OCI-LY7 (cell line): ENCODE data around the gene GOLT1A. TPM values are rescaled to one million over a fixed set of nuclear protein-coding genes. Genes with fewer than 3 reads are reported as not detected.

ENCODE experiments used
- BruUV-seq: library from RNA; stranded (reverse); fragments of 400-500 nt; replicated peaks from 2 replicates; lab custom pipeline; 2021; lab: Mats Ljungman, UMichigan
- CTCF ChIA-PET: fragments of 300-600 bp; sonication (Branson Sonifier 250); formaldehyde crosslinking; loops from one replicate; lab custom pipeline; 2022; ENCODE audit warnings: antibody characterized with exemption; ENCODE audit not compliant: unreplicated experiment; lab: Charles Lee
- POLR2A ChIA-PET: fragments of 300-600 bp; sonication (Branson Sonifier 250); formaldehyde crosslinking; loops from one replicate; lab custom pipeline; 2022; ENCODE audit warnings: antibody characterized with exemption; lab: Charles Lee
- DNase-seq: peaks from one replicate; pipeline ENCODE4 v3.0.0-alpha.2; 2015; ENCODE audit warnings: low spot score
- H2AFZ ChIP-seq: fragments of 200-600 bp; sonication (generic), shearing (Covaris generic); 2 replicates; pipeline ENCODE4 v1.6.1; 2014; ENCODE audit warnings: mild to moderate bottlenecking, antibody characterized with exemption, low read length, moderate library complexity
- H3K27ac ChIP-seq: fragments of 200-600 bp; sonication (generic); 2 replicates; pipeline ENCODE4 v1.5.1; 2014; ENCODE audit warnings: mixed run types, low read depth, mild to moderate bottlenecking, moderate library complexity, low read length, inconsistent platforms; ENCODE audit not compliant: poor library complexity, severe bottlenecking
- H3K36me3 ChIP-seq: fragments of 200-600 bp; sonication (generic); 2 replicates; pipeline ENCODE4 v1.6.1; 2014; ENCODE audit warnings: mild to moderate bottlenecking, antibody characterized with exemption, low read length, moderate library complexity, mixed read lengths; ENCODE audit not compliant: insufficient read depth
- H3K4me1 ChIP-seq: fragments of 200-600 bp; sonication (generic); 2 replicates; pipeline ENCODE4 v1.5.1; 2014; ENCODE audit warnings: mild to moderate bottlenecking, low read length; ENCODE audit not compliant: insufficient read depth, poor library complexity, severe bottlenecking
- H3K4me2 ChIP-seq: fragments of 200-600 bp; sonication (generic); 2 replicates; pipeline ENCODE4 v1.6.1; 2014; ENCODE audit warnings: mild to moderate bottlenecking, low read length
- H3K4me3 ChIP-seq: fragments of 200-600 bp; sonication (generic); 2 replicates; pipeline ENCODE4 v1.5.1; 2014; ENCODE audit warnings: mild to moderate bottlenecking, low read depth, low read length; ENCODE audit not compliant: poor library complexity, severe bottlenecking
- H3K79me2 ChIP-seq: fragments of 200-600 bp; sonication (generic); 2 replicates; pipeline ENCODE4 v1.6.1; 2016; ENCODE audit warnings: low read depth, mild to moderate bottlenecking, low read length, moderate library complexity, mixed read lengths; ENCODE audit not compliant: insufficient read depth
- H3K9me2 ChIP-seq: fragments of 200-600 bp; sonication (generic); 2 replicates; pipeline ENCODE4 v1.6.1; 2016; ENCODE audit warnings: mild to moderate bottlenecking, low read length, mixed read lengths; ENCODE audit not compliant: insufficient read depth
- H3K9me3 ChIP-seq: fragments of 200-600 bp; sonication (generic); 2 replicates; pipeline ENCODE4 v1.6.1; 2014; ENCODE audit warnings: mild to moderate bottlenecking, mixed run types, low read length, mixed read lengths
- H4K20me1 ChIP-seq: fragments of 200-600 bp; sonication (generic); 2 replicates; pipeline ENCODE4 v1.6.1; 2014; ENCODE audit warnings: mild to moderate bottlenecking, antibody characterized with exemption, low read length, moderate library complexity, mixed read lengths; ENCODE audit not compliant: insufficient read depth
- EZH2phosphoT487 ChIP-seq: fragments of 200-600 bp; sonication (generic); IDR thresholded peaks from 2 replicates; pipeline ENCODE4 v1.6.1; 2018; ENCODE audit warnings: low read depth, borderline replicate concordance, mild to moderate bottlenecking, mixed run types, antibody characterized with exemption, low read length, moderate library complexity, mixed read lengths
- intact Hi-C: fragments of 100-400 bp; cut with micrococcal nuclease; formaldehyde crosslinking; loops from one replicate; pipeline ENCODE4 v1.10.0; 2022; ENCODE audit not compliant: unreplicated experiment
- total RNA-seq, 2 experiments: library from RNA; depleted of rRNA in 1 of 2; stranded (reverse); fragments of >200 nt in 1 of 2; shearing (Covaris generic) in 1 of 2; gene quantifications; 2 replicates each; pipeline ENCODE4 v1.2.3, GENCODE V29; 2014 to 2022
- TF ChIP-seq, protein P1 (sequence below): fragments of 200-600 bp; sonication (generic); conservative IDR thresholded peaks from 2 replicates; pipeline ENCODE4 v1.5.1; 2014; ENCODE audit warnings: mild to moderate bottlenecking, antibody characterized with exemption, low read length, moderate library complexity, mixed read lengths

The GOLT1A gene
- total RNA-seq, 2 experiments from 2014 or later = not detected

DNA sequence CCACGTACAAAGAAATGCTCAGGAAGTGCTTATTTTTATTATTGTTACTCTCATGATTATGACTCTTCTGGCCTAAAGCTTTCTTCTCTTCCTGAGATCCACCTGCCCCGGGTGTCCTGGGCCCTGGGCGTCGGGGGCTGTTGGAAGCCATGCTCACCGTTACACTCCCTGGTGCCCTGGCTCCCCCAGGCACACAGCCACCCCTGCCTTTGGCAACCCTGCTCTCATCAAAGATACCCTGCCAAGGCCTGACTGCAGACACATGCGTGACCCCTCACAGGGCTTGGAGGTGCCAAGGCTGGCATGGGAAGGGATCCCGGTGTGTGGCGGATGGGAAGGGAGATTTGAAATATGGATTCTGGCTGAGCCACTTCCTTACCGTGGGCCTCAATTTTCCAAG is 14.2 kb downstream of the GOLT1A start:
- no TSS peak for BruUV-seq
- no peak overlapping the region for H3K4me3 ChIP-seq
- no peaks in the 10 kb centered on the region for H4K20me1 ChIP-seq
- no peak overlapping the region for H3K27ac ChIP-seq
- ChIA-PET POLR2A (no interaction called here), CTCF (no interaction called here)
- DNase-seq = no peak
- no peak overlapping the region for H3K4me2 ChIP-seq
- H3K79me2 ChIP-seq = no peaks in the 10 kb centered on the region
- intact Hi-C loops = no loop called here
- no peak overlapping the region for H2AFZ ChIP-seq
- H3K9me2 ChIP-seq = no peaks in the 10 kb centered on the region
- no peaks in the 10 kb centered on the region for H3K9me3 ChIP-seq
- no peaks in the 10 kb centered on the region for H3K36me3 ChIP-seq
- H3K4me1 ChIP-seq = no peaks in the 10 kb centered on the region
- TF ChIP-seq, protein P1, sequence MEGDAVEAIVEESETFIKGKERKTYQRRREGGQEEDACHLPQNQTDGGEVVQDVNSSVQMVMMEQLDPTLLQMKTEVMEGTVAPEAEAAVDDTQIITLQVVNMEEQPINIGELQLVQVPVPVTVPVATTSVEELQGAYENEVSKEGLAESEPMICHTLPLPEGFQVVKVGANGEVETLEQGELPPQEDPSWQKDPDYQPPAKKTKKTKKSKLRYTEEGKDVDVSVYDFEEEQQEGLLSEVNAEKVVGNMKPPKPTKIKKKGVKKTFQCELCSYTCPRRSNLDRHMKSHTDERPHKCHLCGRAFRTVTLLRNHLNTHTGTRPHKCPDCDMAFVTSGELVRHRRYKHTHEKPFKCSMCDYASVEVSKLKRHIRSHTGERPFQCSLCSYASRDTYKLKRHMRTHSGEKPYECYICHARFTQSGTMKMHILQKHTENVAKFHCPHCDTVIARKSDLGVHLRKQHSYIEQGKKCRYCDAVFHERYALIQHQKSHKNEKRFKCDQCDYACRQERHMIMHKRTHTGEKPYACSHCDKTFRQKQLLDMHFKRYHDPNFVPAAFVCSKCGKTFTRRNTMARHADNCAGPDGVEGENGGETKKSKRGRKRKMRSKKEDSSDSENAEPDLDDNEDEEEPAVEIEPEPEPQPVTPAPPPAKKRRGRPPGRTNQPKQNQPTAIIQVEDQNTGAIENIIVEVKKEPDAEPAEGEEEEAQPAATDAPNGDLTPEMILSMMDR = no peak
- no peak for TF ChIP-seq EZH2phosphoT487

DNA sequence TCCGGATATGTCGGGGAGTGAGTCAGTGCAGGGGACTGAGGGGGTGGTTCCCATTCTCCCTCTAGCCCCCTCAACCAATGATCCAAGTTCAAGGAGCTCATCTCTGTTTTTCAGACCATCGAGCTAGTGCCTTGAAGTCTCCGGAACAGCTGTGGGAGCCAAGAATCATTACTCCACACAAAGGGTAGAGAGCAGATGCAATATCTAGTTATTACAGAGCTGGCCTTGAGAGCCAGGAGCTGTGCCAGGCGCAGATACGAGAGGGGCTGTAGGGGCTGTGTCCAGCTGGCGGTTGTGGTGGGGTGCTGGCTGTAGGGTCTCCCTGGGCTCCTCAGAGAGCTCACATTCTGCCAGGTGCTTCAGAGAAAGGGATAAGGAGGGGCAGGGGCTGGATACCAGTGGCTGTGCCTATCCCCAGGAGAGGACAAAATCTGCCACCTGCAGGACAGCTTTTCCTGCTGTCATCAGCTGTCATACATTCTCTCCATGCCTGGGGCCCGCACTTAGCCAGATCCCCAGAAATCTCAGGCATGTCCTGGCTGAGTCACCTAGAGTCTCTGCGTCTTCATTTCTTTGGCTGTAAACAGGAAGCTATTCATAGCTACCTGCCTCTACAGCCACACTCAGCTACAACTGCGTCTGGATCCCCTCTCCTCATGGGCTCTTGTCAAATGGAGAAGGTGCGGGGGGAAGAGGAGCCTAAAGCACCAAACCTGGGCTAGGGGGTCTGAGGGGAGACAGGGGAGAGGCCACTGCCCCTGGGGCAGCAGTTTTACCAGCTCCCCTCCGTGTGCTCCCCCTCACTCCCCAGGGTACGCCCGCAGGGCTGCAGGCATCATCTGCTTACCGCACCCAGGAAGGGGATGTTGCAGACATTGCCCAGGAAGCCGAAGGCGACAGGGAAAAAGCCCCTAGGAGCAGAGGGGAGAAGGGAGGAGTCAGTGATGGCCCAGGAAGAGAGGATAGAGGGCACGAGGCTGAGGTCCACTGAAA is 15.1 kb downstream of the GOLT1A start:
- Histone ChIP-seq H4K20me1 (no peaks in the 10 kb centered on the region), H2AFZ (no peak overlapping the region), H3K9me3 (no peaks in the 10 kb centered on the region), H3K79me2 (no peaks in the 10 kb centered on the region), H3K4me2 (no peak overlapping the region), H3K4me1 (no peaks in the 10 kb centered on the region), H3K27ac (no peak overlapping the region), H3K9me2 (no peaks in the 10 kb centered on the region), H3K36me3 (no peaks in the 10 kb centered on the region), H3K4me3 (no peak overlapping the region)
- intact Hi-C loops = no loop called here
- ChIA-PET POLR2A (no interaction called here), CTCF (interaction anchor here (0.7 kb wide), 1 partner anchor 1388 kb away, joined by 3 read pairs; no protein-coding TSS in a partner anchor)
- TF ChIP-seq, protein P1 = no peak
- TF ChIP-seq EZH2phosphoT487 = no peak
- DNase-seq = no peak
- no TSS peak for BruUV-seq

DNA sequence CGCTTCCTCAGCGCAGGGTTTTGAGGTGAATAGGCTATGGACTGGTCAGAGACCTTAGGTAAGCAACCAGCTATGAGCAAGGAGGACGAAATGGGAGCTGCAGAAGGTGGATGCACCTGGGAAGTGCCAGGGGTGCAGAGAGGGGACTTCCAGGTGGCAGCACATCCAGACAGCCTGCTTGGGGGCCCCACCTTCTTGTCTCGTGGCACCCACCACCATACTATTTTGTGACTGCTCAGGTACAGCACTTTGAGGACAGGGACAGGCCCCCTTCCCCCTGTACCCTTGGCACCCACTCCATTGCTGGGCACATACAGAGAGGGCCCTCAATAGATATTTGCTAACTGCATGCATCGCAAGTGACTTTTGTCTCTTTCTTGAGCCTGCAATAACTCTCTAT is 16.7 kb downstream of the GOLT1A start:
- Histone ChIP-seq H3K79me2 (no peaks in the 10 kb centered on the region), H3K36me3 (no peaks in the 10 kb centered on the region), H3K9me2 (no peaks in the 10 kb centered on the region), H3K4me1 (no peaks in the 10 kb centered on the region), H3K9me3 (no peaks in the 10 kb centered on the region), H3K4me2 (no peak overlapping the region), H4K20me1 (no peaks in the 10 kb centered on the region), H2AFZ (no peak overlapping the region), H3K27ac (no peak overlapping the region), H3K4me3 (no peak overlapping the region)
- ChIA-PET POLR2A (no interaction called here), CTCF (no interaction called here)
- intact Hi-C loops = no loop called here
- TF ChIP-seq, protein P1 = no peak
- no peak for TF ChIP-seq EZH2phosphoT487
- no TSS peak for BruUV-seq
- no peak for DNase-seq
